NCI-H1092 treated with DMSO at 0.1 percent for 48 hours (cell line): ENCODE data around the gene ZNF768.
"Not testable (repeated sequence)": the region's sequence is repeated elsewhere in the genome, so short reads cannot be mapped to it uniquely, and the experiment has no call there.

ENCODE experiments used
- DNase-seq: peaks from one replicate; lab custom pipeline; 2025; lab: John Stamatoyannopoulos, UW

ZNF768 gene

GRCh38 chr16:30510376-30510938 is 15.9 kb downstream of the ZNF768 start:
- DNase-seq, result no peak

GRCh38 chr16:30509081-30509765 is 17.1 kb downstream of the ZNF768 start:
- no peak for DNase-seq

- no peak for DNase-seq
Observed at GRCh38 chr16:30503403-30504296, 22.7 kb downstream of the ZNF768 start.

GRCh38 chr16:30499284-30499683 is 27.1 kb downstream of the ZNF768 start:
- DNase-seq, result peak; percentile 16

- DNase-seq, result no peak
Observed at GRCh38 chr16:30494709-30495108, 31.7 kb downstream of the ZNF768 start.

DNA sequence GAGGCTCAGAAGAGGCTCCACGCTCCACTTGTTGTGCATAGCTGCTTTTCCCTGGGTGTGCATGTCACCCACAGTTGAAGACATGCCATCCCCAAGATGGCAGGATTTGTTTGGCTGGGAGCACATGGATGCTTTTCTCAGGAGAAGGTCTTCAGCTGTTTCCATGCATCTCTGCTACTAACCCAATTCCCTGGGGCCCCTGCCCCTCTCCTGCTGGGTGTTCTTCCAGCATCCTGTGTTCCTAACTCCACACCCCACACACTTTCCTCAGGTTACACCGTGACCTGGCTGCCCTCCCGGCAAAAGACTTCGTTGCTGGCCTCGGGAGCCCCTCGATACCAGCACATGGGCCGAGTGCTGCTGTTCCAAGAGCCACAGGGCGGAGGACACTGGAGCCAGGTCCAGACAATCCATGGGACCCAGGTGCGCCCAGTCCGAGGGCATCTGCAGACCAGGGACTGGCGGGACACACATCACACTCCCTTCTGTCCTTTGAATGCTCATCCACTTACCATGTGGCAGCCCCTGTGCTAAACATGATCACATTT is 32.4 kb downstream of the ZNF768 start:
- DNase-seq, result no peak

GRCh38 chr16:30491744-30492308 is 34.5 kb downstream of the ZNF768 start:
- DNase-seq, result no peak

- no peak for DNase-seq
Observed at GRCh38 chr16:30491229-30491628, 35.1 kb downstream of the ZNF768 start.

DNA sequence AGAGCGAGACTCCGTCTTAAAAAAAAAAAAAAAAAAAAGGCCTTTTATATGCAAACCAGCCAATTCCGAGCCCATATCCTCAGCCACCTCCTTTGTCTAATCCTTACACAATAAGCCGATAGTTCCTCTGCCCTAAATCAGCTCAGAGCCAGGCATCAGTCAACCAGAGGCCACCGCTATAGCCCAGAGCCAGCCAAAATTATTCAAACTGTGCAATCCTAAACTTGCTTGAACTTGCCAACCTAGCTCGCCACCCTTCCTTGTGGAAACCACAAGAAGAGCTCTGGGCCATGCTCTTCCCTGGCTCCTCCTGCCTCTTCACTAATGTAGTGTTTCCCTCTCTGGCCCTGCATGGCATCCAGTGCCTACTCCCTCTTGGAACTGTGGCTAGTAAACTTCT is 36.2 kb downstream of the ZNF768 start:
- DNase-seq, result no peak

DNA sequence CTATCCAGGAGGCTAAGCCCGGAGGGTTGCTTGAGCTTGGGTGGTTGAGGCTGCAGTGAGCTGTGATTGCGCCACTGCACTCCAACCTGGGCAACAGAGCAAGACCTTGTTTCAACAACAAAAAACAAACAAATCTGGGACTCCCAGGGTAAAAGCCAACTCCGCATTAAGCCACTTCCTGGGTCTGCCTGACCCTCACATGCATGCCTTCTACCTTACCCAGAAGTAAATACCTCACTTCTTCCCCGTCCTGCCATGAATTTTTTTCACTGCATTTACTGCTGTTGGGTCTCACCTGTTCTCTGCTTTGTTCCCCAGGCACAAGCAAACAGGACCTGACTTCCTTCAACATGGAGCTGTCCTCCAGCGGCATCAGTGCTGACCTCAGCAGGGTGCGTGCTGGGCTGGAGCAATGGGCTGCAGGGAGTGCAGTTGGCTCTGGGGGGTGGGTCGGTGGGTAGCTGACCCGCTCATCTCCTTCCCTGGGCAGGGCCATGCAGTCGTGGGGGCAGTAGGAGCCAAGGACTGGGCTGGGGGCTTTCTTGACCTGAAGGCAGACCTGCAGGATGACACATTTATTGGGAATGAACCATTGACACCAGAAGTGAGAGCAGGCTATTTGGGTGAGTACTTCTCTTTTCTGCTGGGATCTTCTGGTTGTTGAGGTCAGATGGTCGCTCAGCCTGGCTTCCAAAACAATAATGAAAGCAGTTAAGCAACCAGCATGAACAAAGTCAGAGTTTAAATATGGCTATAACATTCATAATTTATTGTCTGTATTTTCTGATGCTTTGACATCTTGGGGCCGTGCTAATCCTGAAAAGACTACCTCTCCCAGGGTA is 37.4 kb downstream of the ZNF768 start:
- no peak for DNase-seq

DNA sequence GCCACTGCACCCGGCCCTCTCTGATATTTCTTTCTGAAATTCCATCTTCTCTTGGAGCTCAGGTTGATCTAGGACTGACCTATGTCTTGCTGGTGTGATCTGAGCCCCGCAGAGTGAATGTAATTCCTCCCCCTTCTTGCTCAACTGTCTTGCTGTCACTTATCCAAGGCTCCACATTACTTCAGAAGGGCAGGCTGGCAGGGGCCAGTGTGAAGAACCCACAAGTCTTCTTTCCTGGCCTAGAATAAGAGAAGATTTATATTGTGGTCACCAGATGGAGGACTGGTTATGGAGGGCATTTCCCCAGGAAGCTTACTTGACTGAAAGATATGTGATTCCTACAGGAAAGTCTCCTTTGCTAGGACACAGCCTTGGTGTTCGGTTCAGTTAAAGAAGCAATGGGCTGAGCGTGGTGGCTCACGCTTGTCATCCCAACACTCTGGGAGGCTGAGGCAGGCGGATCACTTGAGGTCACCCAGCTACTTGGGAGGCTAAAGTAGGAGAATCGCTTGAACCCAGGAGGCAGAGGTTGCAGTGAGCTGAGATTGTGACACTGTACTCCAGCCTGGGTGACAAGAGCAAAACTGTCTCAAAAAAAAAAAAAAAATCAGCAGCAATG is 40.4 kb downstream of the ZNF768 start:
- DNase-seq, result no peak

DNA sequence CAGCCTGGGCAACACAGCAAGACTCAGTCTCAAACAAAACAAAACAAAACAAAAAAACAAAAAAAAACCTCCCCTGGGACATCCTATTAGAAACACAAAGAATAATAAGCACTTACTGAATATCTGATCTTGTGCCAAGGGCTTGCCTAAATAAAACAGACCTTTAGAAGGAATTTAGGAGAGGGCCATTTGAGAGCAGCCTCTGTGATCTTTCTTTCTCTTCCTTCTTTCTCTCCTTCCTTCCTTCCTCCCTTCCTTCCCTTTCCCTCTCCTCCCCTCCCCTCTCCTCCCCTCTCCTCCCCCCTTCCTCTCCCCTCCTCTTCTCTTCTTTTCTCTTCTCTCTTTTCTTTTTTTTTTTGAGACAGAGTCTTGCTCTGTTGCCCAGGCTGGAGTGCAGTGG is 41.5 kb downstream of the ZNF768 start:
- DNase-seq, result no peak

GRCh38 chr16:30482366-30482765 is 44.0 kb downstream of the ZNF768 start:
- DNase-seq, result no peak

GRCh38 chr16:30481381-30481780 is 45.0 kb downstream of the ZNF768 start:
- DNase-seq, result no peak

GRCh38 chr16:30478766-30479478 is 47.4 kb downstream of the ZNF768 start:
- DNase-seq, result no peak

DNA sequence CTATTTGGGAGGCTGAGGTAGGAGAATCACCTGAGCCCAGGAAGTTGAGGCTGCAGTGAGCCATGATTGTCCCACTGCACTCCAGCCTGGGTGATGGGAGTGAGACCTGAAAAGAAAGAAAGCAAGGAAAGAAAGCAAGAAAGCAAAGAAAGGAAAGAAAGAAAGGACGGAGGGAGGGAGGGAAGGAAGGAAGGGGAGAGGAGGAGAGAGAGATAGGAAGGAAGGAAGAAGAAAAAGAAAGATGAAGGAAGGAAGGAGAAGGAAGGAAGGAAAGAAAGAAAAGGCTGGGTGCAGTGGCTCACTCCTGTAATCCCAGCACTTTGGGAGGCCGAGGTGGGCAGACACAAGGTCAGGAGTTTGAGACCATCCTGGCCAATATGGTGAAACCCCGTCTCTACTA is 48.6 kb downstream of the ZNF768 start:
- DNase-seq, result not testable (repeated sequence)

- DNase-seq, result no peak
Observed at GRCh38 chr16:30476991-30477390, 49.4 kb downstream of the ZNF768 start.

- DNase-seq, result no peak
Observed at GRCh38 chr16:30474684-30475083, 51.7 kb downstream of the ZNF768 start.

DNA sequence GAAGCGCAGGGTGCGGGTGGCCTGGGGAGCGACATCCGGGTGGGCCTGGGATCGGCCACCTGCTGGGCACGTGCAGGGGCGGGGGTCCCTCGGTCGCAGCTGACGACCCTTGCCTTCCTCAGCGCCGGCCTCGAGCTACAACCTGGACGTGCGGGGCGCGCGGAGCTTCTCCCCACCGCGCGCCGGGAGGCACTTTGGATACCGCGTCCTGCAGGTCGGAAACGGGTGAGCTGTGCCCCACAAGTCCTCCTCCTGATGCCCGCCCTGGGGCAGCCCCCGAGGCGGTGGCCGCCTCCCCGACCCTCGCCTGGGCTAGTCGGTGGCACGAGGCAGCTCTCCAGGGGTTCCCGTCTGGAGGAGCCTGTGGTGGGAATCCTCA is 52.3 kb downstream of the ZNF768 start:
- no peak for DNase-seq
